Adrenal gland (tissue), 5 donors: ENCODE data around the gene TRIP12.

Experiments used
- POLR2A ChIP-seq, 2 donors: fragments of 450-650 bp; IDR thresholded peaks; one replicate each; pipeline ENCODE4 v1.6.1; 2017; ENCODE audit warnings: antibody characterized with exemption in 2 of 2, mild to moderate bottlenecking in 2 of 2, moderate library complexity in 1 of 2
- TF ChIP-seq, protein P1 (sequence below), 6 experiments: fragments of 450-650 bp in 4 of 6; fragments of 200-600 bp in 2 of 6; sonication (generic) in 1 of 6; IDR thresholded peaks; 1 replicate in 5 of 6; 2 replicates in 1 of 6; pipeline versions ENCODE4 v1.5.1 to v1.8.0; 2016 to 2021; ENCODE audit warnings: antibody characterized with exemption in 6 of 6, mild to moderate bottlenecking in 2 of 6, moderate library complexity in 1 of 6
- donor health status: DM: no; HTN: no; CAD: no.

GRCh38 chr2:229718057-229718456 is 203.8 kb downstream of the TRIP12 start:
- TF ChIP-seq, protein P1, sequence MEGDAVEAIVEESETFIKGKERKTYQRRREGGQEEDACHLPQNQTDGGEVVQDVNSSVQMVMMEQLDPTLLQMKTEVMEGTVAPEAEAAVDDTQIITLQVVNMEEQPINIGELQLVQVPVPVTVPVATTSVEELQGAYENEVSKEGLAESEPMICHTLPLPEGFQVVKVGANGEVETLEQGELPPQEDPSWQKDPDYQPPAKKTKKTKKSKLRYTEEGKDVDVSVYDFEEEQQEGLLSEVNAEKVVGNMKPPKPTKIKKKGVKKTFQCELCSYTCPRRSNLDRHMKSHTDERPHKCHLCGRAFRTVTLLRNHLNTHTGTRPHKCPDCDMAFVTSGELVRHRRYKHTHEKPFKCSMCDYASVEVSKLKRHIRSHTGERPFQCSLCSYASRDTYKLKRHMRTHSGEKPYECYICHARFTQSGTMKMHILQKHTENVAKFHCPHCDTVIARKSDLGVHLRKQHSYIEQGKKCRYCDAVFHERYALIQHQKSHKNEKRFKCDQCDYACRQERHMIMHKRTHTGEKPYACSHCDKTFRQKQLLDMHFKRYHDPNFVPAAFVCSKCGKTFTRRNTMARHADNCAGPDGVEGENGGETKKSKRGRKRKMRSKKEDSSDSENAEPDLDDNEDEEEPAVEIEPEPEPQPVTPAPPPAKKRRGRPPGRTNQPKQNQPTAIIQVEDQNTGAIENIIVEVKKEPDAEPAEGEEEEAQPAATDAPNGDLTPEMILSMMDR (IDR thresholded peaks at IDR 0.05), result no peak
- TF ChIP-seq POLR2A (IDR thresholded peaks at IDR 0.05), result no peak
